Measurements from ENCODE around the gene GPATCH8. TPM values are rescaled to one million over a fixed set of nuclear protein-coding genes. Genes with fewer than 3 reads are reported as not detected.
"Not testable (repeated sequence)": the region's sequence is repeated elsewhere in the genome, so short reads cannot be mapped to it uniquely, and the experiment has no call there.

Gene GPATCH8
- total RNA-seq, 6 experiments from 2014 or later = 23.4 to 30.0 (median 27.1) TPM

- H3K4me1 Mint-ChIP-seq (ENCODE audit: low read depth) = no peaks in the 10 kb centered on the region
- peaks cover 6% of the 10 kb centered on the region for H3K27me3 Mint-ChIP-seq (ENCODE audit: insufficient read depth)
- H3K9me3 Mint-ChIP-seq = no peaks in the 10 kb centered on the region
- no peak overlapping the region for H3K4me3 Mint-ChIP-seq
- no peak for TF ChIP-seq CTCF (IDR thresholded peaks at IDR 0.05)
- no peak overlapping the region for H3K27ac Mint-ChIP-seq
- no peak for DNase-seq
- H3K36me3 Mint-ChIP-seq (ENCODE audit: low read depth) = no peaks in the 10 kb centered on the region
Measured at GRCh38 chr17:44376779-44377178, 126.4 kb downstream of the GPATCH8 start.

GRCh38 chr17:44376124-44376523 is 127.1 kb downstream of the GPATCH8 start:
- peaks cover 7% of the 10 kb centered on the region for H3K27me3 Mint-ChIP-seq (ENCODE audit: insufficient read depth)
- peak; percentile 69 for TF ChIP-seq CTCF (IDR thresholded peaks at IDR 0.05)
- no peaks in the 10 kb centered on the region for H3K4me1 Mint-ChIP-seq (ENCODE audit: low read depth)
- H3K4me3 Mint-ChIP-seq = no peak overlapping the region
- H3K27ac Mint-ChIP-seq = no peak overlapping the region
- no peaks in the 10 kb centered on the region for H3K36me3 Mint-ChIP-seq (ENCODE audit: low read depth)
- no peaks in the 10 kb centered on the region for H3K9me3 Mint-ChIP-seq
- no peak for DNase-seq

- no peaks in the 10 kb centered on the region for H3K4me1 Mint-ChIP-seq (ENCODE audit: low read depth)
- no peak overlapping the region for H3K4me3 Mint-ChIP-seq
- no peaks in the 10 kb centered on the region for H3K36me3 Mint-ChIP-seq (ENCODE audit: low read depth)
- TF ChIP-seq CTCF (IDR thresholded peaks at IDR 0.05) = no peak
- no peaks in the 10 kb centered on the region for H3K9me3 Mint-ChIP-seq
- no peak for DNase-seq
- peaks cover 14% of the 10 kb centered on the region for H3K27me3 Mint-ChIP-seq (ENCODE audit: insufficient read depth)
- H3K27ac Mint-ChIP-seq = no peak overlapping the region
Measured at GRCh38 chr17:44375196-44376017, 127.8 kb downstream of the GPATCH8 start.

GRCh38 chr17:44374306-44375195 is 128.7 kb downstream of the GPATCH8 start:
- no peaks in the 10 kb centered on the region for H3K9me3 Mint-ChIP-seq
- H3K36me3 Mint-ChIP-seq (ENCODE audit: low read depth) = no peaks in the 10 kb centered on the region
- no peak overlapping the region for H3K27ac Mint-ChIP-seq
- H3K27me3 Mint-ChIP-seq (ENCODE audit: insufficient read depth) = peaks cover 20% of the 10 kb centered on the region
- no peak overlapping the region for H3K4me3 Mint-ChIP-seq
- H3K4me1 Mint-ChIP-seq (ENCODE audit: low read depth) = no peaks in the 10 kb centered on the region
- TF ChIP-seq CTCF (IDR thresholded peaks at IDR 0.05) = no peak
- DNase-seq = no peak

- Mint-ChIP-seq H3K27me3 (ENCODE audit: insufficient read depth) (peaks cover 28% of the 10 kb centered on the region), H3K4me3 (no peak overlapping the region), H3K27ac (no peak overlapping the region)
Measured at GRCh38 chr17:44372036-44372435, 131.2 kb downstream of the GPATCH8 start.

GRCh38 chr17:44369414-44370023 is 133.7 kb downstream of the GPATCH8 start:
- H3K27ac Mint-ChIP-seq; H3K4me3 Mint-ChIP-seq; H3K4me1 Mint-ChIP-seq (ENCODE audit: low read depth); DNase-seq; H3K9me3 Mint-ChIP-seq; H3K36me3 Mint-ChIP-seq (ENCODE audit: low read depth): not testable (repeated sequence)
- peaks cover 41% of the 10 kb centered on the region for H3K27me3 Mint-ChIP-seq (ENCODE audit: insufficient read depth)

More at GRCh38 chr17:44372036-44372435, 131.2 kb downstream of the GPATCH8 start:
- H3K4me1 Mint-ChIP-seq (ENCODE audit: low read depth) = no peaks in the 10 kb centered on the region
- H3K36me3 Mint-ChIP-seq (ENCODE audit: low read depth) = no peaks in the 10 kb centered on the region
- H3K9me3 Mint-ChIP-seq = no peaks in the 10 kb centered on the region
- no peak for TF ChIP-seq CTCF (IDR thresholded peaks at IDR 0.05)
- no peak for DNase-seq

- not testable (repeated sequence) for H3K4me3 Mint-ChIP-seq; H3K4me1 Mint-ChIP-seq (ENCODE audit: low read depth); H3K9me3 Mint-ChIP-seq; H3K27ac Mint-ChIP-seq; DNase-seq; H3K36me3 Mint-ChIP-seq (ENCODE audit: low read depth)
- peaks cover 41% of the 10 kb centered on the region for H3K27me3 Mint-ChIP-seq (ENCODE audit: insufficient read depth)
Measured at GRCh38 chr17:44368391-44369243, 134.6 kb downstream of the GPATCH8 start.

Data from HFFc6 (cell line).